K562 (cell line): ENCODE measurements around the gene ADGRB3. TPM values are rescaled to one million over a fixed set of nuclear protein-coding genes. Genes with fewer than 3 reads are reported as not detected.

Experiments
- ATAC-seq: fragments of 200-7000 bp; cut with Tn5 transposase; 3 replicates; pipeline ENCODE4 v1.9.1; 2020; ENCODE audit warnings: moderate library complexity
- BruUV-seq: library from RNA; stranded (reverse); fragments of 400-500 nt; replicated peaks from 2 replicates; lab custom pipeline; 2021; lab: Mats Ljungman, UMichigan
- CTCF ChIA-PET: fragments of 300-600 bp; formaldehyde crosslinking; extraction: SDS; loops from one replicate; lab custom pipeline; 2021; ENCODE audit warnings: low intra/inter-chr PET ratio; lab: Yijun Ruan, JAX
- POLR2A ChIA-PET: fragments of 300-600, 350-650 bp; sonication (Branson Sonifier 250); formaldehyde crosslinking; extraction: SDS; loops from one replicate; lab custom pipeline; 2021; ENCODE audit warnings: antibody characterized with exemption, inconsistent platforms; lab: Yijun Ruan, JAX
- DNase-seq, 4 experiments: peaks; one replicate each; pipeline versions ENCODE4 v3.0.0 to v3.0.0-alpha.2; 2011 to 2018; ENCODE audit warnings: low spot score in 3 of 4, mixed read lengths in 3 of 4; ENCODE audit errors: extremely low read depth in 1 of 4
- FAIRE-seq: peaks from 2 replicates; lab custom pipeline; 2011; peaks lifted over from hg19 to GRCh38; lab: Jason Lieb, UNC
- H2AFZ ChIP-seq: 2 replicates; pipeline ENCODE4 v1.6.0; 2011; ENCODE audit warnings: low read depth, low read length, control low read depth, inconsistent platforms
- H3K27ac ChIP-seq: fragments of 200-600 bp; 3 replicates; pipeline ENCODE4 v1.8.0; 2011; ENCODE audit warnings: low read depth, mild to moderate bottlenecking, control low read depth, inconsistent platforms, low read length, moderate library complexity, mixed read lengths; ENCODE audit errors: extremely low read depth
- H3K27me3 ChIP-seq, 2 experiments: fragments of 300-600 bp in 1 of 2; 2 replicates in 1 of 2; 3 replicates in 1 of 2; pipeline versions ENCODE4 v1.6.0 to v1.8.0; 2011; ENCODE audit warnings: inconsistent platforms in 2 of 2, low read length in 2 of 2, mild to moderate bottlenecking in 1 of 2, mixed read lengths in 1 of 2, moderate library complexity in 1 of 2; ENCODE audit not compliant: control insufficient read depth in 2 of 2, insufficient read depth in 2 of 2
- H3K36me3 ChIP-seq: fragments of 300-600 bp; 3 replicates; pipeline ENCODE4 v1.8.0; 2011; ENCODE audit warnings: mild to moderate bottlenecking, low read length, inconsistent platforms; ENCODE audit not compliant: control insufficient read depth, insufficient read depth
- H3K4me1 ChIP-seq, 2 experiments: fragments of 200-600 bp in 1 of 2; replicated peaks in 1 of 2; 2 replicates in 1 of 2; 3 replicates in 1 of 2; pipeline versions ENCODE4 v1.5.1 to v1.8.0; 2011; ENCODE audit warnings: inconsistent platforms in 2 of 2, low read length in 2 of 2, mild to moderate bottlenecking in 1 of 2, mixed read lengths in 1 of 2, moderate library complexity in 1 of 2; ENCODE audit not compliant: control insufficient read depth in 2 of 2, insufficient read depth in 2 of 2
- H3K4me2 ChIP-seq: 2 replicates; pipeline ENCODE4 v1.6.1; 2011; ENCODE audit warnings: low read length, control low read depth, inconsistent platforms, mixed read lengths; ENCODE audit not compliant: insufficient read depth
- H3K4me3 ChIP-seq: fragments of 200-600 bp; sonication (generic), shearing (Covaris generic); 2 replicates; pipeline ENCODE4 v1.5.1; 2016; ENCODE audit warnings: control low read depth, inconsistent platforms
- H3K79me2 ChIP-seq: fragments of 200-600 bp; 3 replicates; pipeline ENCODE4 v1.8.0; 2011; ENCODE audit warnings: low read length, inconsistent platforms; ENCODE audit not compliant: control insufficient read depth, insufficient read depth
- H3K9ac ChIP-seq, 2 experiments: 2 replicates each; pipeline versions ENCODE4 v1.6.0 to v1.6.1; 2011; ENCODE audit warnings: low read depth in 2 of 2, low read length in 2 of 2, control low read depth in 1 of 2, inconsistent platforms in 1 of 2, mild to moderate bottlenecking in 1 of 2, mixed read lengths in 1 of 2; ENCODE audit not compliant: insufficient read depth in 1 of 2
- H3K9me1 ChIP-seq: one replicate; pipeline ENCODE4 v1.6.0; 2011; ENCODE audit warnings: inconsistent platforms, mild to moderate bottlenecking, low read length, moderate library complexity; ENCODE audit not compliant: control insufficient read depth, insufficient read depth
- H3K9me3 ChIP-seq: replicated peaks from 2 replicates; pipeline ENCODE4 v1.5.1; 2011; ENCODE audit warnings: low read depth, low read length, inconsistent platforms; ENCODE audit not compliant: control insufficient read depth, insufficient read depth
- H4K20me1 ChIP-seq: replicated peaks from 2 replicates; pipeline ENCODE4 v1.6.1; 2011; ENCODE audit warnings: low read length, inconsistent platforms, mixed read lengths; ENCODE audit not compliant: control insufficient read depth, insufficient read depth
- CHD2 ChIP-seq: IDR thresholded peaks from 2 replicates; pipeline ENCODE4 v1.6.1; 2011; ENCODE audit warnings: low read depth, low read length
- ELF2 ChIP-seq: fragments of 250-450 bp; sonication (Bioruptor Pico); IDR thresholded peaks from 2 replicates; pipeline ENCODE4 v1.5.0; 2021; ENCODE audit warnings: mild to moderate bottlenecking
- PCBP2 ChIP-seq: fragments of 200-400 bp; formaldehyde crosslinking; IDR thresholded peaks from 2 replicates; pipeline ENCODE4 v1.6.1; 2018; ENCODE audit warnings: low read length, low read depth, mild to moderate bottlenecking, moderate library complexity; ENCODE audit not compliant: poor library complexity, severe bottlenecking
- RAD51 ChIP-seq: fragments of 450-650 bp; IDR thresholded peaks from 2 replicates; pipeline ENCODE4 v1.7.1; 2016; ENCODE audit warnings: low read depth, mild to moderate bottlenecking, borderline replicate concordance
- SMARCA4 ChIP-seq: fragments of 450-650 bp; IDR thresholded peaks from 2 replicates; pipeline ENCODE4 v1.6.1; 2016
- SMARCA5 ChIP-seq: fragments of 450-650 bp; IDR thresholded peaks from 2 replicates; pipeline ENCODE4 v1.6.1; 2016
- SUPT5H ChIP-seq: fragments of 450-650 bp; IDR thresholded peaks from 2 replicates; pipeline ENCODE4 v1.6.1; 2016
- TEAD4 ChIP-seq, 2 experiments: sonication (generic) in 1 of 2; formaldehyde crosslinking in 1 of 2; IDR thresholded peaks; 2 replicates each; pipeline versions ENCODE4 v1.6.1 to v1.8.0; 2012 to 2022; ENCODE audit warnings: borderline replicate concordance in 1 of 2, inconsistent platforms in 1 of 2, low read length in 1 of 2, mild to moderate bottlenecking in 1 of 2, missing genetic modification reagents in 1 of 2
- ZBTB8A ChIP-seq: fragments of 450-650 bp; IDR thresholded peaks from 2 replicates; pipeline ENCODE4 v1.6.1; 2018; ENCODE audit warnings: mild to moderate bottlenecking, moderate library complexity; ENCODE audit not compliant: partially characterized antibody
- ZNF282 ChIP-seq: sonication (generic); formaldehyde crosslinking; IDR thresholded peaks from 2 replicates; pipeline ENCODE4 v1.8.1; 2023; ENCODE audit warnings: missing genetic modification reagents
- WGBS: fragments of 100-300 bp; shearing (Covaris generic); methylation state at CpG from one replicate; pipeline ENCODE4 v1.1.6; 2016; ENCODE audit warnings: low coverage, mixed read lengths; ENCODE audit not compliant: insufficient coverage; ENCODE audit errors: missing lambda C conversion rate; 5-methylcytosine and 5-hydroxymethylcytosine counted together
- in situ Hi-C: fragments of 300-500 bp; cut with MboI; formaldehyde crosslinking; loops from 4 replicates; pipeline ENCODE4 v1.15.0; 2018; ENCODE audit warnings: inconsistent platforms, mixed read lengths
- intact Hi-C: fragments of 100-400 bp; cut with micrococcal nuclease; formaldehyde crosslinking; loops from 2 replicates; pipeline ENCODE4 v1.14.2; 2022
- polyA plus RNA-seq, 8 experiments: library from polyadenylated mRNA; depleted of rRNA in 4 of 8; stranded (reverse) in 5 of 8; unstranded in 3 of 8; fragments of >200 nt; fragmentation: Nextera tagmentation in 2 of 8; fragmentation: Illumina TruSeq in 1 of 8; extraction: Ambion mirVana in 2 of 8; extraction: Trizol in 1 of 8; gene quantifications; 2 replicates each; pipeline versions ENCODE4 v1.2.1 to v1.2.3, GENCODE V29; 2011 to 2014; ENCODE audit warnings: inconsistent platforms in 1 of 8, missing spikeins in 1 of 8
- total RNA-seq, 7 experiments: library from RNA; depleted of rRNA in 6 of 7; stranded (reverse); fragments of >200 nt in 6 of 7; fragmentation: Illumina TruSeq in 2 of 7; extraction: Trizol in 2 of 7; gene quantifications; 2 replicates each; pipeline versions ENCODE4 v1.2.1 to v1.2.3, GENCODE V29; 2011 to 2021; ENCODE audit warnings: low replicate concordance in 1 of 7

The ADGRB3 gene
- total and polyA plus RNA-seq, 9 of the 15 experiments (the other 6 are each of a cell fraction or from before 2014, with no cell fraction given): 0.90 to 7.8 (median 2.4) TPM

- no peaks in the 10 kb centered on the region for H3K36me3 ChIP-seq
- CTCF ChIA-PET: no interaction called here
- FAIRE-seq (no peak), ATAC-seq (no peak), DNase-seq (no peak)
- H3K79me2 ChIP-seq: 0 out of 3 replicates have a peak, but pooled peaks cover 3% of the 10 kb centered on the region
- H3K27me3 ChIP-seq: no peaks in the 10 kb centered on the region
- in situ Hi-C loops: no loop called here
- H3K4me2 ChIP-seq: no peak overlapping the region
- H3K9me1 ChIP-seq: no peaks in the 10 kb centered on the region
- H3K9me3 ChIP-seq: no peaks in the 10 kb centered on the region; the same call in 1 of the 2 replicates
- no peak overlapping the region for H2AFZ ChIP-seq
- TF ChIP-seq ELF2 (no peak), SUPT5H (no peak), SMARCA5 (no peak), CHD2 (no peak), ZNF282 (CRISPR knock-in tag) (no peak), SMARCA4 (no peak), PCBP2 (no peak), RAD51 (no peak), ZBTB8A (no peak), TEAD4 (IDR thresholded peaks at IDR 0.05; ENCODE audit: low read length) (no peak), TEAD4 (CRISPR knock-in tag; IDR thresholded peaks at IDR 0.05; ENCODE audit: borderline replicate concordance) (no peak)
- H3K4me3 ChIP-seq: no peak overlapping the region
- H3K4me1 ChIP-seq: peaks cover 0 to 6% of the 10 kb centered on the region in 2 experiments; a peak in 3 of 5 replicates
- intact Hi-C loops: no loop called here
- H4K20me1 ChIP-seq: no peaks in the 10 kb centered on the region
- WGBS: 85% methylated on average over 3 of the region's 3 CpGs
- no peak overlapping the region for H3K27ac ChIP-seq
- no TSS peak for BruUV-seq
- no peak overlapping the region for H3K9ac ChIP-seq
- POLR2A ChIA-PET: interaction anchor here (0.7 kb wide), 1 partner anchor 46 kb away, joined by 3 read pairs; no protein-coding TSS in a partner anchor
Measured at GRCh38 chr6:68710916-68711315, 75.8 kb downstream of the ADGRB3 start.
